ENCODE measurements around the gene ACAP3. TPM values are rescaled to one million over a fixed set of nuclear protein-coding genes. Genes with fewer than 3 reads are reported as not detected.

Gene ACAP3
- total and polyA plus RNA-seq, 2 donors (not counting 3 experiments of a cell fraction or from before 2014, with no cell fraction given): 27.8 to 39.0 TPM

- peaks cover 10% of the 10 kb centered on the region for H3K4me1 ChIP-seq (ENCODE audit: control insufficient read depth, extremely low read depth, insufficient read depth, low read length)
- peaks cover 33% of the 10 kb centered on the region for H3K79me2 ChIP-seq (ENCODE audit: control insufficient read depth, insufficient read depth, low read length)
- ChIA-PET POLR2A (no interaction called here), CTCF (interaction anchor here (0.6 to 2.0 kb wide), 3 partner anchors 26 to 123 kb away, joined by 3 to 6 read pairs (median 4); no protein-coding TSS in a partner anchor)
- H3K4me3 ChIP-seq (replicated peaks in 1 of 3; ENCODE audit: insufficient read depth in 1 of 3, low read depth in 1 of 3, low read length in 3 of 3): no peak overlapping the region
- H3K9me1 ChIP-seq (replicated peaks; ENCODE audit: control insufficient read depth, extremely low read depth, insufficient read depth, low read length): no peaks in the 10 kb centered on the region
- TF ChIP-seq FOS (IDR thresholded peaks at IDR 0.05; ENCODE audit: borderline replicate concordance, insufficient read depth, low read length) (no peak), MYC (IDR thresholded peaks at IDR 0.05; ENCODE audit: low read depth, low read length) (no peak), POLR2A (IDR thresholded peaks at IDR 0.05; ENCODE audit: low read depth, low read length) (no peak), POLR2AphosphoS5 (IDR thresholded peaks at IDR 0.05; ENCODE audit: insufficient read depth, low read depth, low read length) (no peak), CTCF (IDR thresholded peaks at IDR 0.05; ENCODE audit: extremely low read depth in 1 of 2, insufficient read depth in 1 of 2, low read depth in 1 of 2, low read length in 2 of 2) (no peak), JUN (IDR thresholded peaks at IDR 0.05; ENCODE audit: borderline replicate concordance, insufficient read depth, insufficient read length, low read depth) (no peak), EZH2 (IDR thresholded peaks at IDR 0.05; ENCODE audit: borderline replicate concordance, low read depth, low read length, severe bottlenecking) (no peak), GATA2 (IDR thresholded peaks at IDR 0.05; ENCODE audit: insufficient read depth, insufficient read length, low read depth, low read length) (no peak), MAX (IDR thresholded peaks at IDR 0.05; ENCODE audit: insufficient read depth, insufficient read length) (no peak)
- no peaks in the 10 kb centered on the region for H4K20me1 ChIP-seq (replicated peaks; ENCODE audit: control insufficient read depth, extremely low read depth, insufficient read depth, low read length)
- FAIRE-seq: no peak
- intact Hi-C loops (cut with micrococcal nuclease) (no loop called here), dilution Hi-C loops (cut with MboI; ENCODE audit: extremely low pct_ligation_motif_present, low sequenced_read_pairs) (no loop called here)
- DNase-seq (ENCODE audit: low read depth, low spot score): no peak
- H2AFZ ChIP-seq (ENCODE audit: low read depth, low read length): no peak overlapping the region
- H3K27me3 ChIP-seq (ENCODE audit: control insufficient read depth in 2 of 2, insufficient read depth in 2 of 2, low read length in 2 of 2): no peaks in the 10 kb centered on the region
- no TSS peak for BruUV-seq (replicated peaks)
- H3K4me2 ChIP-seq (ENCODE audit: insufficient read depth, low read length): no peak overlapping the region
- no peak overlapping the region for H3K27ac ChIP-seq (ENCODE audit: insufficient read depth, low read depth, low read length)
- no peak overlapping the region for H3K9ac ChIP-seq (replicated peaks; ENCODE audit: extremely low read depth, insufficient read depth, low read length)
- H3K9me3 ChIP-seq (replicated peaks; ENCODE audit: control insufficient read depth, insufficient read depth, low read length): no peaks in the 10 kb centered on the region
- H3K36me3 ChIP-seq (ENCODE audit: control insufficient read depth in 2 of 2, extremely low read depth in 1 of 2, insufficient read depth in 2 of 2, low read length in 2 of 2): peaks cover 0 to 2% of the 10 kb centered on the region in 2 experiments
These were observed 38.8 kb upstream of the ACAP3 start for GRCh38 chr1:1346501-1346890.

All from endothelial cell of umbilical vein (primary cell).